Measurements from ENCODE around the gene SCGN.

The SCGN gene

GRCh38 chr6:25685251-25685650, 33.2 kb downstream of the SCGN start:
- peaks cover 3% of the 10 kb centered on the region for H3K9me3 Mint-ChIP-seq

GRCh38 chr6:25685896-25686295, 33.9 kb downstream of the SCGN start:
- Mint-ChIP-seq H3K4me3 (no peak overlapping the region), H3K27ac (no peak overlapping the region), H3K9me3 (peaks cover 3% of the 10 kb centered on the region), H3K27me3 (peaks cover 9% of the 10 kb centered on the region), H3K36me3 (no peaks in the 10 kb centered on the region), H3K4me1 (no peaks in the 10 kb centered on the region)
- ATAC-seq (ENCODE audit: low read depth), result no peak
- DNase-seq (ENCODE audit: low spot score in 2 of 2), result no peak

More at GRCh38 chr6:25685251-25685650, 33.2 kb downstream of the SCGN start:
- Mint-ChIP-seq H3K36me3 (no peaks in the 10 kb centered on the region), H3K4me1 (no peaks in the 10 kb centered on the region), H3K27me3 (peaks cover 9% of the 10 kb centered on the region), H3K4me3 (no peak overlapping the region), H3K27ac (no peak overlapping the region)
- no peak for DNase-seq (ENCODE audit: low spot score in 2 of 2)
- ATAC-seq (ENCODE audit: low read depth), result no peak

GRCh38 chr6:25686856-25687255, 34.8 kb downstream of the SCGN start:
- H3K4me1 Mint-ChIP-seq, result no peaks in the 10 kb centered on the region
- H3K27me3 Mint-ChIP-seq, result peaks cover 7% of the 10 kb centered on the region
- DNase-seq (ENCODE audit: low spot score in 2 of 2) (no peak), ATAC-seq (ENCODE audit: low read depth) (no peak)
- H3K36me3 Mint-ChIP-seq, result no peaks in the 10 kb centered on the region
- H3K4me3 Mint-ChIP-seq, result no peak overlapping the region
- peaks cover 3% of the 10 kb centered on the region for H3K9me3 Mint-ChIP-seq
- H3K27ac Mint-ChIP-seq, result no peak overlapping the region

GRCh38 chr6:25689966-25690365, 38.0 kb downstream of the SCGN start:
- no peak overlapping the region for H3K4me3 Mint-ChIP-seq
- H3K9me3 Mint-ChIP-seq, result peaks cover 3% of the 10 kb centered on the region
- no peaks in the 10 kb centered on the region for H3K36me3 Mint-ChIP-seq
- DNase-seq (ENCODE audit: low spot score in 2 of 2) (no peak), ATAC-seq (ENCODE audit: low read depth) (no peak)
- H3K27me3 Mint-ChIP-seq, result peaks cover 6% of the 10 kb centered on the region
- no peaks in the 10 kb centered on the region for H3K4me1 Mint-ChIP-seq
- H3K27ac Mint-ChIP-seq, result no peak overlapping the region

GRCh38 chr6:25691894-25692293, 39.9 kb downstream of the SCGN start:
- no peak for DNase-seq (ENCODE audit: low spot score in 2 of 2)
- H3K4me1 Mint-ChIP-seq, result no peaks in the 10 kb centered on the region
- H3K36me3 Mint-ChIP-seq, result no peaks in the 10 kb centered on the region
- H3K27me3 Mint-ChIP-seq, result peaks cover 8% of the 10 kb centered on the region
- no peak for ATAC-seq (ENCODE audit: low read depth)
- H3K27ac Mint-ChIP-seq, result no peak overlapping the region
- no peak overlapping the region for H3K4me3 Mint-ChIP-seq
- H3K9me3 Mint-ChIP-seq, result no peaks in the 10 kb centered on the region

GRCh38 chr6:25692472-25692871, 40.5 kb downstream of the SCGN start:
- ATAC-seq (ENCODE audit: low read depth), result no peak
- Mint-ChIP-seq H3K9me3 (no peaks in the 10 kb centered on the region), H3K27me3 (peaks cover 8% of the 10 kb centered on the region), H3K36me3 (no peaks in the 10 kb centered on the region), H3K27ac (no peak overlapping the region), H3K4me1 (no peaks in the 10 kb centered on the region), H3K4me3 (no peak overlapping the region)
- no peak for DNase-seq (ENCODE audit: low spot score in 2 of 2)

- DNase-seq (ENCODE audit: low spot score in 2 of 2), result no peak
- Mint-ChIP-seq H3K9me3 (no peaks in the 10 kb centered on the region), H3K27me3 (peaks cover 8% of the 10 kb centered on the region), H3K27ac (no peak overlapping the region), H3K4me1 (no peaks in the 10 kb centered on the region), H3K36me3 (no peaks in the 10 kb centered on the region), H3K4me3 (no peak overlapping the region)
- ATAC-seq (ENCODE audit: low read depth), result no peak
Observed at GRCh38 chr6:25694366-25694765, 42.4 kb downstream of the SCGN start.

- no peak overlapping the region for H3K4me3 Mint-ChIP-seq
- no peak for ATAC-seq (ENCODE audit: low read depth)
Observed at GRCh38 chr6:25695671-25696070, 43.7 kb downstream of the SCGN start.

GRCh38 chr6:25697537-25698340, 45.7 kb downstream of the SCGN start:
- Mint-ChIP-seq H3K4me1 (no peaks in the 10 kb centered on the region), H3K27me3 (peaks cover 3% of the 10 kb centered on the region), H3K27ac (no peak overlapping the region), H3K4me3 (no peak overlapping the region), H3K36me3 (no peaks in the 10 kb centered on the region), H3K9me3 (no peaks in the 10 kb centered on the region)
- ATAC-seq (ENCODE audit: low read depth), result no peak
- no peak for DNase-seq (ENCODE audit: low spot score in 2 of 2)

More at GRCh38 chr6:25695671-25696070, 43.7 kb downstream of the SCGN start:
- no peak for DNase-seq (ENCODE audit: low spot score in 2 of 2)
- Mint-ChIP-seq H3K27me3 (peaks cover 6% of the 10 kb centered on the region), H3K36me3 (no peaks in the 10 kb centered on the region), H3K9me3 (no peaks in the 10 kb centered on the region), H3K27ac (no peak overlapping the region), H3K4me1 (no peaks in the 10 kb centered on the region)

GRCh38 chr6:25698631-25699030, 46.6 kb downstream of the SCGN start:
- DNase-seq (ENCODE audit: low spot score in 2 of 2), result no peak
- H3K36me3 Mint-ChIP-seq, result no peaks in the 10 kb centered on the region
- H3K27ac Mint-ChIP-seq, result no peak overlapping the region
- no peak for ATAC-seq (ENCODE audit: low read depth)
- H3K27me3 Mint-ChIP-seq, result peaks cover 3% of the 10 kb centered on the region
- H3K4me1 Mint-ChIP-seq, result no peaks in the 10 kb centered on the region
- H3K4me3 Mint-ChIP-seq, result no peak overlapping the region
- no peaks in the 10 kb centered on the region for H3K9me3 Mint-ChIP-seq

- ATAC-seq (ENCODE audit: low read depth) (no peak), DNase-seq (ENCODE audit: low spot score in 2 of 2) (no peak)
- no peaks in the 10 kb centered on the region for H3K9me3 Mint-ChIP-seq
- H3K4me1 Mint-ChIP-seq, result no peaks in the 10 kb centered on the region
- no peaks in the 10 kb centered on the region for H3K36me3 Mint-ChIP-seq
- peaks cover 3% of the 10 kb centered on the region for H3K27me3 Mint-ChIP-seq
- no peak overlapping the region for H3K27ac Mint-ChIP-seq
- H3K4me3 Mint-ChIP-seq, result no peak overlapping the region
Observed at GRCh38 chr6:25699649-25700048, 47.6 kb downstream of the SCGN start.

GRCh38 chr6:25700761-25701160, 48.7 kb downstream of the SCGN start:
- H3K4me1 Mint-ChIP-seq, result no peaks in the 10 kb centered on the region
- H3K9me3 Mint-ChIP-seq, result no peaks in the 10 kb centered on the region
- no peaks in the 10 kb centered on the region for H3K36me3 Mint-ChIP-seq
- H3K4me3 Mint-ChIP-seq, result no peak overlapping the region
- ATAC-seq (ENCODE audit: low read depth) (no peak), DNase-seq (ENCODE audit: low spot score in 2 of 2) (no peak)
- H3K27me3 Mint-ChIP-seq, result peaks cover 2% of the 10 kb centered on the region
- H3K27ac Mint-ChIP-seq, result no peak overlapping the region

- H3K4me1 Mint-ChIP-seq, result no peaks in the 10 kb centered on the region
- ATAC-seq (ENCODE audit: low read depth) (no peak), DNase-seq (ENCODE audit: low spot score in 2 of 2) (no peak)
- no peak overlapping the region for H3K27ac Mint-ChIP-seq
- no peaks in the 10 kb centered on the region for H3K36me3 Mint-ChIP-seq
- no peak overlapping the region for H3K4me3 Mint-ChIP-seq
- H3K27me3 Mint-ChIP-seq, result peaks cover 3% of the 10 kb centered on the region
- no peaks in the 10 kb centered on the region for H3K9me3 Mint-ChIP-seq
Observed at GRCh38 chr6:25701807-25702206, 49.8 kb downstream of the SCGN start.

- Mint-ChIP-seq H3K4me3 (no peak overlapping the region), H3K27me3 (peaks cover 7% of the 10 kb centered on the region), H3K4me1 (no peaks in the 10 kb centered on the region), H3K36me3 (no peaks in the 10 kb centered on the region), H3K9me3 (no peaks in the 10 kb centered on the region), H3K27ac (no peak overlapping the region)
- DNase-seq (ENCODE audit: low spot score in 2 of 2) (no peak), ATAC-seq (ENCODE audit: low read depth) (no peak)
Observed at GRCh38 chr6:25703005-25703404, 51.0 kb downstream of the SCGN start.

GRCh38 chr6:25704001-25704400, 52.0 kb downstream of the SCGN start:
- Mint-ChIP-seq H3K4me3 (no peak overlapping the region), H3K27ac (no peak overlapping the region), H3K9me3 (no peaks in the 10 kb centered on the region), H3K4me1 (no peaks in the 10 kb centered on the region), H3K36me3 (no peaks in the 10 kb centered on the region), H3K27me3 (peaks cover 7% of the 10 kb centered on the region)
- ATAC-seq (ENCODE audit: low read depth), result no peak
- DNase-seq (ENCODE audit: low spot score in 2 of 2), result no peak
